HG02852 (cell line): Measurements from ENCODE around the gene INO80D.
"Not testable (repeated sequence)": the region's sequence is repeated elsewhere in the genome, so short reads cannot be mapped to it uniquely, and the experiment has no call there.

Source experiments
- ATAC-seq: cut with Tn5 transposase; IDR thresholded peaks from one replicate; pipeline ENCODE4 v1.9.1; 2021; ENCODE audit warnings: mild to moderate bottlenecking, moderate library complexity; ENCODE audit not compliant: unreplicated experiment

The INO80D gene

GRCh38 chr2:206084870-206085741 lies 868 bp downstream of the INO80D start:
- peak; percentile 27 for ATAC-seq

- no peak for ATAC-seq
Observed at GRCh38 chr2:206084439-206084869, 1.5 kb downstream of the INO80D start.

- no peak for ATAC-seq
Observed at GRCh38 chr2:206083602-206084438, 2.2 kb downstream of the INO80D start.

- no peak for ATAC-seq
Observed at GRCh38 chr2:206082298-206082843, 3.6 kb downstream of the INO80D start.

GRCh38 chr2:206080927-206081326 lies 5.0 kb downstream of the INO80D start:
- no peak for ATAC-seq

- no peak for ATAC-seq
Observed at GRCh38 chr2:206079699-206080465, 6.1 kb downstream of the INO80D start.

GRCh38 chr2:206077879-206078278 lies 8.1 kb downstream of the INO80D start:
- ATAC-seq = not testable (repeated sequence)

GRCh38 chr2:206075113-206075512 lies 10.9 kb downstream of the INO80D start:
- no peak for ATAC-seq

GRCh38 chr2:206071807-206072206 lies 14.2 kb downstream of the INO80D start:
- ATAC-seq = no peak

- ATAC-seq = no peak
Observed at GRCh38 chr2:206069417-206069816, 16.6 kb downstream of the INO80D start.

- ATAC-seq = no peak
Observed at GRCh38 chr2:206068207-206068606, 17.8 kb downstream of the INO80D start.

GRCh38 chr2:206064077-206064476 lies 21.9 kb downstream of the INO80D start:
- ATAC-seq = no peak

- no peak for ATAC-seq
Observed at GRCh38 chr2:206063635-206064034, 22.3 kb downstream of the INO80D start.

GRCh38 chr2:206062724-206063123 lies 23.2 kb downstream of the INO80D start:
- ATAC-seq = no peak

GRCh38 chr2:206056286-206056685 lies 29.7 kb downstream of the INO80D start:
- no peak for ATAC-seq

GRCh38 chr2:206054952-206055351 lies 31.0 kb downstream of the INO80D start:
- no peak for ATAC-seq

GRCh38 chr2:206051912-206052311 lies 34.1 kb downstream of the INO80D start:
- ATAC-seq = no peak

GRCh38 chr2:206049392-206049791 lies 36.6 kb downstream of the INO80D start:
- no peak for ATAC-seq

- ATAC-seq = no peak
Observed at GRCh38 chr2:206045251-206045650, 40.7 kb downstream of the INO80D start.

GRCh38 chr2:206040525-206040924 lies 45.4 kb downstream of the INO80D start:
- no peak for ATAC-seq

GRCh38 chr2:206035393-206035792 lies 50.6 kb downstream of the INO80D start:
- not testable (repeated sequence) for ATAC-seq
